GM21390 (cell line): ENCODE measurements around the gene PAQR4.
A peak's percentile ranks its signal among the peaks of the same experiment; 100 is the strongest.

Experiments used
- ATAC-seq: cut with Tn5 transposase; IDR thresholded peaks from one replicate; pipeline ENCODE4 v1.9.1; 2021; ENCODE audit not compliant: unreplicated experiment

PAQR4 gene

DNA sequence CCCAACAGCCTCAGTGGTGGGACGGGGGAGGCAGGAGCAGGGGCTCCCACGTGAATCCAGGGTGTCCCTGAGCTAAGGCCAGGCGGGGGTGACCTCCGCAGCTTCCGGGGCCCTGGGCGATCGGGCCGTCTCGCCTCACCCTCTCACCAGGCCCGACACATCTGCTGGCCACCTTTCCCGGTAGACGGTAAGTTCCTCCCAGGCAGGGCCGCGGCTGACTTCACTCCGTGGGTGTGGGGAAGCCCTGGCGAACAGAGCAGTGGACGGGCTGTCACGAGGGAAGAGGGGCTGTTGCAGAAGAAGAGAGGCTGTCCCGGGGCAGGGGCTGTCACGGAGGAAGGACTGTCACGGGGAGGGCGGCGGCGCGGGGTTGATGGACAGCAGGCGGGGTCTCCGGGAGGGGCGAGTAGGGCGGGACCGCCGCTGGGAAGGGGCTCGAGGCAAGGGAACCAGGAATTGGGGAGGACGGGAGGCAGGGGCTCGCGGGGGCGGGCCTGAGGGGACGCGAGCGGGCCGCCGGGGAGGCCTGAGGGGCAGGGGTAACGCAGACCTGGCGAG lies 10.6 kb downstream of the PAQR4 start:
- ATAC-seq, result peak; percentile 7

DNA sequence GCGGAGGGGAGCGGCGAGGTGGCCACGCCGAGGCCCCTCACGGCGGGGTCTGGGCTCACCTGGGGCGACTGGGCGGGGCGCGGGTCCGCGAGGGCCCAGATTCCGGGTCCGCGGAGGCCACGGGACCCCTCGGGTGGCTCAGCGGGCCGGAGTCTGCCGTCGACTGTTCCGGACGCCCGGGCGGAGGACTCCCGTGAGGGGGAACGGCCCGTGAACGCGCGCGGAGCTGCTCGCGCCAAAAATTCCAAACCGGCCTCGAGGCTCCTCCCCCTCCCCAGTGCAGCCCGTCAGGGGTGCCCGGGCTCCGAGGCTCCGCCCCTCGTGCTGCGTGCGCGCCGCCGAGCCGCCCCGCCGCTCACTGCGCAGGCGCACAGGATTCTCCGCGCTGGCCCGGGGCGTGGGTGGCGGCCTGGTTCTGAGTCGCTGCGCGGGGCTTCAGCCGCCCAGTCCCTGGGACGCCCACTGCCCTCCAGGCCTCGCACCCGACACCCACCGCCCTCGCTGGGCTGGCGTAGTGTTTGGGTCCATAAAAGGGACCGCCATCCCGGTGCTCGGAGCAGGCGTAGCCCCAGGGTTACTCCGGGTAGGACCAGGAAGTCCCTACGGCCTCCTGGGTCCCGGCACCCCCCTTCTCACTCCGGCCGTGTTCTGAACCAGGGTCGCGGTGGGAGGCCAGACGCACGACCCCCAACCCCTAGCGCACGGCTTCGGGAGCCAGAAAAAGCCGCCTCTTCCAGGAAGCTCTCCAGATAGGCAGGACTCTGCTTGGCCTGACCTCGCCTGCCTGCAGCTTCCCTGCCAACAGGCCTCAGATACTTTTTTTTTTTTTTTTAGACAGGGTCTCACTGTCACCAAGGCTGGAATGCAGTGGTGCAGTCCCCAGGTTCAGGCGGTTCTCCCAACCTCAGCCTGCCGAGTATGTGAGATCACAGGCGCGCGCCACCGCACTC lies 11.4 kb downstream of the PAQR4 start, which contains the start of gene PKMYT1:
PKMYT1 (minus strand) TSS at position 220 of the 950 bp plus-strand sequence. CDS start 789 bp downstream, outside the sequence.
- peak; percentile 58 for ATAC-seq

DNA sequence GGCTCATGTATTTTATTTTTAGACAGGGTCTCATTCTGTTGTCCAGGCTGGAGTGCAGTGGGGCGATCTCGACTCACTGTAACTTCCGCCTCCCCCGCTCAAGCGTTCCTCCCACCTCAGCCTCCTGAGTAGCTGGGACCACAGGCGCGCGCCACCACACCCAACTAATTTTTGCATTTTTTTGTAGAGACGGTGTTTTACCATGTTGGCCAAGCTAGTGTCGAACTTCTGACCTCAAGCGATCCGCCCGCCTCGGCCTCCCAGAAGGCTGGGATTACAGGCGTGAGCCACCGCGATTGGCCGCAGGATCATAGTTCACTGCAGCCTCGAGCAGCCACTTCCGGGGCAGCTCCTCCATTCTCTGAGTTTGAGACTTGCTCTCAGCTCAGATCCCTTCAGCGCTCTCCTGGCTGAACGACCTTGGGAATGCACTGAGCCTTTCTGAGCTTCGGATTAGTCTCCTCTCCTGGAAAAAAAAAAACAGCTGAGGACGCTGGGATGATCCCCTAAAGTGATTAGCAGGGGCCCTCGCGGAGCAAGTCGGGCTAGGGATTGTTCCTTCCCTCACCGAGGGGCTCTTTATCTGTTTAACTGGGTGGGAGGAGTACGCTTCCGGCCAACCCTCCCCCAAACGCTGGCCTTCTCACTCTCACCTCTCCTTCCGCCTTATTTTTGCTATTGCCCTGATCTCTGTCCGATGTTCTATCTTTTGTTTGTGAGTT lies 12.2 kb downstream of the PAQR4 start:
- ATAC-seq, result no peak

DNA sequence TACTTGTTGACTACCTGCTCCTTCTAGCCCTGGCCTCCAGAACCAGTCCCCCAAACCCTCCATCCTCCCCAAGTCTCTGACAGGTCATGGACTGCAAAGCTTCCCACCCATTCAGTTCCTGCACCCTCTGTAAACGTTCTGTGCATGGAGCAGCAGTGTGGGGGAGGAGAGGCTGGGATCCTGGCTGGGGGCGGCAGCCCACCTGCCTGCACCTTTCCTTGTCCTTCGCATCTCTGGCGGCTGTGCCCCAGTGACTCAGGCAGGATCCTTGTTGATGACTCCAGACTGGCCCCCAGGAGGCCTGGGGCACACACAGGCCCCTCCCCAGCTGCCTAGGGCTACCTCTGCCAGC lies 12.7 kb downstream of the PAQR4 start:
- no peak for ATAC-seq

DNA sequence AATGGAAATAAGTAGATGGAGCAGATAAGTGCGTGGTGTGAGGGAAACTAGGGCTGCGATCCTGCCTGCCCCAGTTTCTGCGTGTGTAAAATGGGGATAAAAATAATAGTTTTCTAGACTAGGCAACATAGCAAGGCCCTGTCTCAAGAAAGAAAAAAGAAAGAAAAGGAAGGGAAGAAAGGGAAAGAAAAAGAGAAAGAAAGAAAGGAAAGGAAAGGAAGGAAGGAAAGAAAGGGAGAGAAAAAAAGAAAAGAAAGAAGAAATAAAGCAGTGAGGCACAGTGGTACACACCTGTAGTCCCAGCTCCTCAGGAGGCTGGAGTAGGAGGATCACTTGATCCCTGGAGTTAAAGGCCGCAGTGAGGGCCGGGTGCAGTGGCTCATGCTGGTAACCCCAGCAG lies 13.3 kb downstream of the PAQR4 start:
- ATAC-seq, result no peak

DNA sequence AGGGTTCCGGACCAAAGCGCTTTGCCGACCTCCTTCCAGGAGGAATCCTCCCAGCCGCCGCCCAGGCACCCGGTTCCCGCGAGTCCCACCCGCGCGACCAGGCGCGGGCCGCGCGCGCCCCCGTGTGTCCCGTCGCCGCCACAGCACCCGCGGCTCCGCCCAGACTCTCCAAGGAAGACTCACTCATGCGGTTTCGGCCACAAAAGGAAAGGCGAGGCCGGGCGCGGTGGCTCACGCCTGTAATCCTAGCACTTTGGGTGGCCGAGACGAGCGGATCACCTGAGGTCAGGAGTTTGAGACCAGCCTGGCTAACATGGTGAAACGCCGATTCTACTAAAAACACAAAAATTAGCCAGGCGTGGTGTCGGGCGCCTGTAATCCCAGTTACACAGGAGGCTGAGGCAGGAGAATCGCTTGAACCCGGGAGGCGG lies 14.6 kb downstream of the PAQR4 start:
- no peak for ATAC-seq

DNA sequence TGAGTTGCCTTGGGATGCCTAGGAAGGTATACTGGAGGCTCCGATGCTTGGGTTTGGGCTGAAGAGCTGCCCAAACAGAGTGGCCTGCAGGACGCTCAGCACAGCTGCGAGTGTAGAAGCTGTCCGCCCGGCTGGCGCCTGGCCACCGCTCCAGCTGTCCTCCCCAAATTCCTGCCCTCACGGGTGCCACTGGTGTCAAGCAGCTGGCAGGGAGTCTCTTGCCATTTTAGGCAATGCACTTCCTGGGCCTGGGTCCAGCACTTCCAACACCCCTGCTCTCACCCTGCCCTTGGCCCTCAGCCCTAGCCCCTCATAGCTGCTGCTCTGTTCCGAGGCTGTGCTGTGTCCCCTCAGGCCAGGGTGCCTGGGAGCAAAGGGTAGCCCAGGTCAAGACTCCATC lies 16.3 kb downstream of the PAQR4 start:
- ATAC-seq, result no peak

DNA sequence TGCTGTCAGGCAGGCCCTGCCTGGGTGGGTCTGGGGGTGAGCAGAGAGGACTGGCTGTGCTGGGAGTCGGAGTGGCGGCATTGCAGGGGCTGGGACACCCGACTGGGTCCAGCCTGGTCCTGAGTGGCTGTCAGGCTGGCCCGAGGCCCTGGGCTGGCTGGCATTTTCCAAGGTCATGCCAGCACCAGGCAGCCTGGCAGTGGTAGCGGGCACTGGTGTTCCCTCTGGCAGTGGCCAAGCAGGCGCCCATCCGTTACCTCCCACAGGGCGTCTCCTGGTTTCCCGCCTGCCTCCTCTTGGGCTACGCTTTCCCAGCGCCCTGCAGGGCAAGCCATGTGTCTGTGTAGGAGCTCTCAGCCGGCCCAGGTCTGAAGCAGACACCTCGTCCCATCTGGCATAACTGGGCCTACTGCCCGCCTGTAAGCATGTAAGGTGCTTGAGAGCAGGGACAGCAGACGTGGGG lies 16.8 kb downstream of the PAQR4 start:
- ATAC-seq, result no peak

DNA sequence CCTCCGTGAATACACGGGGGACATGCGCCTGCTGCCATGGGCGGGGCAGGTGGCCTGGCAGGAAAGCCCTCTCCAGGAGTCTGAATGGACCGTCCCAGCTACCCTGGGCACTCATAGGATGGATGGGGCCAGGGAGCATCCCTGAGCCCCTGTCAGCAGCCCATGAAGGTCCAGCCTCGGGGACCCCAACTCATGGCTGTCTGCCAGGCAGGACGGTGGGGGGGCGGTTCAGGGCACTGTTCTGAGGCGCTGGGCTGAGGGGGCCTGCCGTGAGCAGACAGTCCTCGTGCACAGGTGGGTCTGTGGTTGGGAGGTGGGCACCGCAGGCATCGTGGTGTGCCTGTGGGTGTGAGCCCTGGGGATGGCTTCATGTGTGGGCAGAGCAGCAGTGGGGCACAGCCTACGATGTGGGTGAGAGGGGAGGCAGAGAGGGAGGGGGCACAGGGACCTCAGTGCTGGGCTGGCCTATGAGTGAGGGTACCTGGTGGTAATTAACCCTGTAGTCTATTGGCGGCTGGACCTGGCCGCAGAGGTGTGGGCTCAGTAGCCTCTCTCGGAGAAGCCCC lies 17.6 kb downstream of the PAQR4 start:
- no peak for ATAC-seq

DNA sequence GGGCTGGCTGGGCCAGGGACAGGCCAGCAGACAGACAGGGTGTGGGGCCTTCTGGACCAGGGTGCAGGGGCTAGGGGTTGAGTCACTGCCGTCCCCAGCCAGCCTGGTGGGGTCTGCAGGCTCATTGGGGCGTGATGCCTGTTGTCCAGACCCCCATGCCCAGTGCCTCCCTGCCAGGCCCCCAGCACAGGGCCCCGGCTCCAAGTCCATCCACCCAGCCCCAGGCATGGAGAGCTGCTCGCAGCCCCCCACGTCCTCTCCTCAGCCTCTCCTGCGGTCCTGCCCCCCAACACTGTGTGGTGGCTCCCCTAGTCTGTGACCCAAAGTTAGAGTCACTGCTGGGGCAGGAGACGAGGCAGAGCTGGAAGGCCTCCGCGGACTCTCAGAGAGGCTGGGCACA lies 18.1 kb downstream of the PAQR4 start:
- ATAC-seq, result no peak

DNA sequence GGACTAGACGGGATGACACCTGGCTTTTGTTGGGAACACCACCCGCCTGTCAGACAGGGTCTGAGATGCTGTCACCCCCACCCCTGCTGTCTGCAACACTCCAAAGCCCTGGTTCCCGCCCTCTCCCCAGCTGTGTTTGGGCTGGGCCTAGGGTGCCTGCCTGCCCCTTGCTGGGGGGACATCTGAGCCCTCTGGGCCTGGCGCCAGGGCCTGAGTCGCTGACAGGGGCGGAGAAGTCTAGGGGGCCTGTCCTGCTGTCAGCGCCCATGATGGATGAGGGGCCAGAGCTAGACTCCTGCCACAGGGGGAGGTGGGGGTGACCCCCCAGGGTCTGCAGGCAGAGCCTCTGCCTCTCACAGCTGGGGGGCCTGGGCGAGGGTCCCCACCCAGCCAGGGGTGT lies 18.7 kb downstream of the PAQR4 start:
- no peak for ATAC-seq

DNA sequence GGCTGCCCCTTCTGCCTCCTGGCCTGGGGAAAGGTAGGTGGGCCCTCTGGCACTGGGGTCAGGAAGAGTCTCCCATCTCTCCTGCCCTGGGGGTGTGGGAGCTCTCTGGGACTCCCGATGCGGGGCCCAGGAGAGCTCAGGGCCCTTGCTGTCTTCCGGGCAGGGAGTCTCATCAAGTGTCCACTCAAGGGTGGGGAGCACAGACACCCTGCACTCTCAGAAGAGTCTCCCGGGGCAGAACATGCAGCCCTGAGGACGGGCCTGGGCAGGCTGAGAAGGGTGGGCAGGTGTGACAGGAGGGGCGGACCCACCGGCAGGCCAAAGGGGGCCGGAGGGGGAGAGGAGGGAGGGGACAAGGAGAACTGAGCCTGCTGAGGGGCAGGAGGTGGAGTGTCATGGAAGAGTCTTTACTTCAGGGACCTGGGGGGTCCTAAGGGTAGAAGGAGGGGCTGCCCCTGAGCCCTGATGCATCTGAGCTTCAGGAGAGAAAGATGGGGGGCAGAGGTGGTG lies 19.5 kb downstream of the PAQR4 start:
- no peak for ATAC-seq

DNA sequence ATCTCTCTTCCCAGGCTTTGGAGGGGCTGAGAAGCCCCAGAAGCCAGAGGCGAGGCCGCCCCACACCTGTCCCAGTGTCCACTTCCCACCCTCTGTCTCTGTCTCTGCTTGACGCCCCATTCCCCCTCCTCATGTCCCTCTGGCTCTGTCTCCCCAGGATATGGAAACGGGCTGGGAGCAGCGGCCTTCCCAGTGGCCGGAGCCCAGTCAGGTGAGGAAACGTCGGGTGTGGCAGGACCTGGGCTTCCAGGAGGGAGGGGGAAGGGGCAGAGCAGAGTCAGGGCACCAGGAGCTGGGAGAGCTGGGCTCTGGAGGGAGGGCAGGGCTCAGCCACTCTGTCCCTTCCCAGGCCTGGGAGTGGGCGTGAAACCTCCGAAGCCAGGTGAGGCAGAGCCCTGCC lies 21.7 kb downstream of the PAQR4 start:
- ATAC-seq, result no peak

DNA sequence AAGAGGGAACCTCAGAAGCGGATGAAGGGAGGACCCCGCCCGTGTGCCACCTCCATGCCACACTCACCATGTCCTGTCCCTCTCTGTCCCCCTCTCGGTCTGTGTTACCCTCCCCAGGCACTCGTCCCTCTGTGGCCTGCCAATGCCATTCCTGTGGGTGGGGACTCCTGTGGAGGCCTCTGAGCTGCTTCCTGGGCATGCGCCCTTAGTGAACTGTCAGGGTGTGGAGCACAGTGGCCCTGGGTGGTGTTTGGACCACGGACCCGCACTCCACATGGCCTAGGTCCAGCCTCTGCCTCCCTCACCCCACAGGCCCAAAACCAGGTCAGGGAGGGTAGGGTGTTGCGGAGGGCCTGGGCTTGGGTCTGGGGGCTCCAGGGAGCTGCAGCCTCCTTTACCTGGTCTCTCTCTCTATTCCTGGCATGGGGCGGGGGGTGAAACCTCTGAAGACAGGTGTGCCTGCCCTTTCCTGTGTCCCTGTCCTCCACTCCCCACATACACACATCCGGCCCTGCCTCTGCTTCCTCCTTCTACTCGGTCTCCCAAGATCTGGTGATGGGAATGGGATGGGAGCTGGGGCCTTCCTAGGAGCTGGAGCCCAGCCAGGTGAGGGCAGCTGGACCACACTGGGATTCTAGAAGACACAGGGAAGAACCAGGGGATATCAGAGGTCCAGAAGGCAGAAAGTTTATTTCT lies 22.6 kb downstream of the PAQR4 start:
- no peak for ATAC-seq

DNA sequence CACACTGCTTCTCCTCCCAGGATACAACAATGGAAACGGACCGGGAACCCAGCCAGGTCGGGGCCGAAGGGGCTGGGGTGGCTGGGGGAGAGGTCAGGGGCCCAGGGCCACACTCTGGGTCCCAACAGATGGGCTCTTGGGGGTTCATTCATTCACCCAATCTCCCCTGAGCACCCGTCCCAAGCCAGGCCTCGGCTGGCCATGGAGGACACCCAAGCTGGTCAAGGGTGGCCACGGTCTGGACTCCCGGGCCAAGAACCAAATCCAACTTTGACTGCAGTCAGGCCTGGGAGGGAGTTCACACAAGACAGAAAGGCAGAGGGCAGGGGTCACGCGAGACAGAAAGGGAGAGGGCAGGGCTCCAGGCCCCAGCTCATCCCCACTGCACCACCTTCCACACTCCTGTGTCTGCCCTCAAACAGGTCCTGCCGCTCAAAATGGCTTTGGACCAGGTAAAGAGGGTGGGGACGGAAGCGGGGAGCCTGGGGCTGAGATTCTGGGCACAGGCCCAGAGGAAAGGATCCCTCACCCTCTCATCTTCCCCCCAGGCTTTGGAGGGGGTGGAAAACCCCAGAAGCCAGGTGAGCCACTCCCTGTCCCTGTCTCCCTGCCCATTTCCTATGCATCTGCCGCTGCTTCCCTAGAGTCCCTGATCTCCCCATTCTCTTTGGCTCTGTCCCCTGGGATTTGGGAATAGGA lies 23.4 kb downstream of the PAQR4 start:
- ATAC-seq, result no peak

DNA sequence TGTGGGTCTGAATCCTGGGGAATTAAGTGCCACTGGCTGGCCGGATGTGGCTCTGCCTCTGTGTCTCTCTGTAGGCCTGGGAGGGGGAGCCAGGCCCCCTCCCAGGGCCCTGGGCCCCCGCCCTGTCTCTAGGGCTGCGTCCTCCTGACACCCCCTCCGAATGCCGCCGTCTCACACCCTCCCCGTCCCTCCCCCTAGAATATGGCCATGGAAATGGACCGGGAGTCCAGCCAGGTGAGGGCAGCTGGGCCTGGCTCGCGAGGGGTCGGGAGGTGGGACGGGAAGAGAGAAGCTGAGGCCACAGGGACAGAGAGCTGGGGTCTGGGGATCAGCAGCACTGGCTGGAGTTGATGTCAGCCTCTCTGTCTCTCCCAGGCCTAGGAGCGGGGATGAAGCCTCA lies 27.1 kb downstream of the PAQR4 start:
- ATAC-seq, result no peak

DNA sequence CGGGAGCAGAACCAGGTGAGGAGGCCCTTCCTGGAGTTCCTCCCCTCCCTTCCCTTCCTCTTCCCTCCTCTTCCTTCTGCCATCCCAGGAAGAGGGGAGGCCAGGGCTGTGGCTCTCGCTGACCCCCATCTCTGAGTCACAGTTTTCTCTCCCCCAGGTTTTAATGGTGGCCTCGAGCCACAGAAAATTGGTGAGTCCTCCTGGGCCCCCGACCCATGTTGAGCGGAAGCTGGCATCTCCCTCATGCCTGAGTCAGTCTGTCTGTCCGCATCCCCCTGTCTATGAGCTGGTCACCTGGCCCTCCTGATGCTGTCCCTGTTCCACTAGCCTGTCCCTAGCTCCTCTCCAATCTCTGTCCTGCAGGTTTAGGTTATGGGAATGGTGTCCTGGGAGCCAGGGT lies 30.8 kb downstream of the PAQR4 start:
- no peak for ATAC-seq

DNA sequence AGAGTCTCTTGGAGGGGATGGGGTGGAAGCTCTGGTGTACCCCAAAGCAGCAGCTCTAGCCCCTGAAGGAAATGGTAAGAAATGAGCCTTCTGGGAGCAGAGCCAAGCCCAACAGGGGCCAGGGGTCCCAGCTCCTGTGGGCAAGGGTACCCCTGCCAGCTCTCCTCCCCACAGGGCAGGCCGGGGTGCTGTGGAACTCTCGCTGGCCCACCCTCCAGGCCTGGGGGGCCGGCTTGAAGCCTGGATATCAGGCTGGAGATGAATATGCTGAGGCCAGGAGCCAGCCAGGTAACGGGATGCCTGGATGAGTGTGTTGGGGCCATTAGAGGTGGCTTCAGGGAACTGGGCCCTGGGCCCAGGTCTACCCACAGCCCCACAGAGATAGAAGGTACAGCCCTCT lies 31.4 kb downstream of the PAQR4 start:
- no peak for ATAC-seq

DNA sequence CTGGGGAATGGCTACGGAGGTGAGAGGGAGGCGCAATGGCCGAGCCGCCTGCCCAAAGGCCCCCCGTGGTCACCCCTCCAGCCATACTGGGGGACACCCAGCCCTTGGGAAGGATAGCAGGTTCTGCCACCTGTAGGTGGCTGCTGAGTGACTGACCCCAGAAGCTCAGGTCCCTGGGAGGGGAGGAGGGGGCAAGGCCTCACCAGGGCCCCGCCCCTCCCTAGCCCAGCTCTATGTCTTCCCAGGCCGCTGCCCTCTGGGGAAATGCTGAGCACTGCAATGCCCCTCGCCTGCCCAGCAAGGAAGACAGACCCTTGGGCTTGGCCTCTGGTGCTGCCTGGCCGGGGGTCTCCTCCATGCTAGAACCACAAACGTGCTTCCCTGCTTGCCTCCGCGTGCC lies 32.2 kb downstream of the PAQR4 start:
- no peak for ATAC-seq
